ENCODE results near the gene KCND3. TPM values are rescaled to one million over a fixed set of nuclear protein-coding genes. Genes with fewer than 3 reads are reported as not detected.

KCND3 gene
- polyA plus RNA-seq, 3 donors: 2.8 to 12.4 (median 5.3) TPM

- WGBS, 3 donors: 44 to 58% (median 55%) methylated on average over 20 of the region's 20 CpGs
- no peak overlapping the region for H3K27ac ChIP-seq (ENCODE audit: low read depth, low read length)
Measured at GRCh38 chr1:111904478-111905218, 84.8 kb downstream of the KCND3 start.

GRCh38 chr1:111903871-111904449, 85.5 kb downstream of the KCND3 start:
- WGBS, 3 donors: 93 to 98% (median 95%) methylated on average over 3 of the region's 3 CpGs
- H3K27ac ChIP-seq (ENCODE audit: low read depth, low read length): no peak overlapping the region

GRCh38 chr1:111903148-111903870, 86.2 kb downstream of the KCND3 start:
- 73 to 80% (median 73%) methylated on average over 4 of the region's 4 CpGs for WGBS, 3 donors
- H3K27ac ChIP-seq (ENCODE audit: low read depth, low read length): no peak overlapping the region

- no peak overlapping the region for H3K27ac ChIP-seq (ENCODE audit: low read depth, low read length)
- WGBS, 3 donors: 27 to 58% (median 32%) methylated on average over 16 of the region's 16 CpGs
Measured at GRCh38 chr1:111895469-111895868, 94.0 kb downstream of the KCND3 start.

- 25 to 39% (median 26%) methylated on average over 2 of the region's 2 CpGs for WGBS, 3 donors
- H3K27ac ChIP-seq (ENCODE audit: low read depth, low read length): no peak overlapping the region
Measured at GRCh38 chr1:111895017-111895416, 94.5 kb downstream of the KCND3 start.

- 74 to 85% (median 77%) methylated on average over 6 of the region's 6 CpGs for WGBS, 3 donors
- H3K27ac ChIP-seq (ENCODE audit: low read depth, low read length): no peak overlapping the region
Measured at GRCh38 chr1:111894497-111894896, 95.0 kb downstream of the KCND3 start.

- WGBS, 3 donors: 66 to 88% (median 87%) methylated on average over 3 of the region's 3 CpGs
- H3K27ac ChIP-seq (ENCODE audit: low read depth, low read length): no peak overlapping the region
Measured at GRCh38 chr1:111891566-111891965, 97.9 kb downstream of the KCND3 start.

- no peak overlapping the region for H3K27ac ChIP-seq (ENCODE audit: low read depth, low read length)
- WGBS, 3 donors: 68 to 70% (median 69%) methylated on average over 8 of the region's 8 CpGs
Measured at GRCh38 chr1:111888740-111889376, 100.6 kb downstream of the KCND3 start.

- 80 to 93% (median 90%) methylated on average over 1 of the region's 1 CpG for WGBS, 3 donors
- H3K27ac ChIP-seq (ENCODE audit: low read depth, low read length): no peak overlapping the region
Measured at GRCh38 chr1:111887875-111888274, 101.6 kb downstream of the KCND3 start.

- 41 to 73% (median 68%) methylated on average over 3 of the region's 3 CpGs for WGBS, 3 donors
Measured at GRCh38 chr1:111887385-111887784, 102.1 kb downstream of the KCND3 start.

GRCh38 chr1:111886741-111887140, 102.7 kb downstream of the KCND3 start:
- 66 to 89% (median 73%) methylated on average over 2 of the region's 2 CpGs for WGBS, 3 donors
- H3K27ac ChIP-seq (ENCODE audit: low read depth, low read length): no peak overlapping the region

More at GRCh38 chr1:111887385-111887784, 102.1 kb downstream of the KCND3 start:
- H3K27ac ChIP-seq (ENCODE audit: low read depth, low read length): no peak overlapping the region

GRCh38 chr1:111884772-111885443, 104.6 kb downstream of the KCND3 start:
- WGBS, 3 donors: 83 to 89% (median 87%) methylated on average over 8 of the region's 8 CpGs
- H3K27ac ChIP-seq (ENCODE audit: low read depth, low read length): no peak overlapping the region

- 67 to 74% (median 73%) methylated on average over 10 of the region's 10 CpGs for WGBS, 3 donors
- H3K27ac ChIP-seq (ENCODE audit: low read depth, low read length): no peak overlapping the region
Measured at GRCh38 chr1:111882986-111883560, 106.4 kb downstream of the KCND3 start.

GRCh38 chr1:111882559-111882958, 106.9 kb downstream of the KCND3 start:
- 82 to 94% (median 83%) methylated on average over 5 to 6 of the region's 6 CpGs for WGBS, 3 donors

GRCh38 chr1:111880881-111881837, 108.3 kb downstream of the KCND3 start:
- WGBS, 3 donors: 30 to 36% (median 32%) methylated on average over 17 of the region's 17 CpGs
- no peak overlapping the region for H3K27ac ChIP-seq (ENCODE audit: low read depth, low read length)

More at GRCh38 chr1:111882559-111882958, 106.9 kb downstream of the KCND3 start:
- H3K27ac ChIP-seq (ENCODE audit: low read depth, low read length): no peak overlapping the region

- 77 to 80% (median 77%) methylated on average over 4 of the region's 4 CpGs for WGBS, 3 donors
- no peak overlapping the region for H3K27ac ChIP-seq (ENCODE audit: low read depth, low read length)
Measured at GRCh38 chr1:111879081-111879480, 110.4 kb downstream of the KCND3 start.

- H3K27ac ChIP-seq (ENCODE audit: low read depth, low read length): no peak overlapping the region
- WGBS, 3 donors: 41 to 52% (median 47%) methylated on average over 1 of the region's 1 CpG
Measured at GRCh38 chr1:111878649-111879048, 110.8 kb downstream of the KCND3 start.
